Measurements from ENCODE around the gene ZNF576.

Gene ZNF576

GRCh38 chr19:43628646-43629326, 32.4 kb downstream of the ZNF576 start:
- no peak for TF ChIP-seq CTCF (IDR thresholded peaks at IDR 0.05)
- H3K9me3 ChIP-seq (ENCODE audit: control insufficient read depth, low read length): no peaks in the 10 kb centered on the region
- H2AFZ ChIP-seq: no peak overlapping the region
- peaks cover 6% of the 10 kb centered on the region for H3K4me1 ChIP-seq
- H3K4me2 ChIP-seq (ENCODE audit: low read length): no peak overlapping the region
- no peak overlapping the region for H3K27ac ChIP-seq
- no peak overlapping the region for H3K4me3 ChIP-seq (ENCODE audit: low read depth, low read length)
- H3K79me2 ChIP-seq: peaks cover 25% of the 10 kb centered on the region
- no peaks in the 10 kb centered on the region for H3K36me3 ChIP-seq (ENCODE audit: control insufficient read depth, insufficient read depth, low read length)
- H3K27me3 ChIP-seq (ENCODE audit: control insufficient read depth, insufficient read depth, low read length): no peaks in the 10 kb centered on the region
- no peak overlapping the region for H3K9ac ChIP-seq

- TF ChIP-seq CTCF (IDR thresholded peaks at IDR 0.05): no peak
- H3K79me2 ChIP-seq: peaks cover 30% of the 10 kb centered on the region
- H3K9ac ChIP-seq: no peak overlapping the region
- peaks cover 13% of the 10 kb centered on the region for H3K4me1 ChIP-seq
- no peak overlapping the region for H3K4me3 ChIP-seq (ENCODE audit: low read depth, low read length)
- H3K27me3 ChIP-seq (ENCODE audit: control insufficient read depth, insufficient read depth, low read length): no peaks in the 10 kb centered on the region
- H3K9me3 ChIP-seq (ENCODE audit: control insufficient read depth, low read length): no peaks in the 10 kb centered on the region
- H3K27ac ChIP-seq: no peak overlapping the region
- H3K4me2 ChIP-seq (ENCODE audit: low read length): no peak overlapping the region
- no peak overlapping the region for H2AFZ ChIP-seq
- no peaks in the 10 kb centered on the region for H3K36me3 ChIP-seq (ENCODE audit: control insufficient read depth, insufficient read depth, low read length)
Measured at GRCh38 chr19:43631491-43631890, 35.1 kb downstream of the ZNF576 start.

GRCh38 chr19:43633520-43633919, 37.1 kb downstream of the ZNF576 start:
- H3K4me2 ChIP-seq (ENCODE audit: low read length): no peak overlapping the region
- H3K27ac ChIP-seq: peak overlapping the region; percentile 32

GRCh38 chr19:43634068-43634467, 37.7 kb downstream of the ZNF576 start:
- H3K9me3 ChIP-seq (ENCODE audit: control insufficient read depth, low read length): no peaks in the 10 kb centered on the region
- no peak for TF ChIP-seq CTCF (IDR thresholded peaks at IDR 0.05)
- H2AFZ ChIP-seq: no peak overlapping the region
- peaks cover 24% of the 10 kb centered on the region for H3K79me2 ChIP-seq
- H3K36me3 ChIP-seq (ENCODE audit: control insufficient read depth, insufficient read depth, low read length): no peaks in the 10 kb centered on the region
- peak overlapping the region; percentile 62 for H3K4me3 ChIP-seq (ENCODE audit: low read depth, low read length)
- H3K27me3 ChIP-seq (ENCODE audit: control insufficient read depth, insufficient read depth, low read length): no peaks in the 10 kb centered on the region
- peak overlapping the region; percentile 94 for H3K27ac ChIP-seq
- no peak overlapping the region for H3K9ac ChIP-seq
- H3K4me2 ChIP-seq (ENCODE audit: low read length): peak overlapping the region; percentile 24
- peaks cover 13% of the 10 kb centered on the region for H3K4me1 ChIP-seq

More at GRCh38 chr19:43633520-43633919, 37.1 kb downstream of the ZNF576 start:
- Histone ChIP-seq H3K4me3 (ENCODE audit: low read depth, low read length) (no peak overlapping the region), H3K9me3 (ENCODE audit: control insufficient read depth, low read length) (no peaks in the 10 kb centered on the region), H2AFZ (no peak overlapping the region), H3K27me3 (ENCODE audit: control insufficient read depth, insufficient read depth, low read length) (no peaks in the 10 kb centered on the region), H3K4me1 (peaks cover 13% of the 10 kb centered on the region), H3K79me2 (peaks cover 26% of the 10 kb centered on the region), H3K36me3 (ENCODE audit: control insufficient read depth, insufficient read depth, low read length) (no peaks in the 10 kb centered on the region), H3K9ac (no peak overlapping the region)
- TF ChIP-seq CTCF (IDR thresholded peaks at IDR 0.05): no peak

- Histone ChIP-seq H3K9ac (peak overlapping the region; percentile 88), H3K4me3 (ENCODE audit: low read depth, low read length) (peak overlapping the region; percentile 62), H3K4me1 (peaks cover 13% of the 10 kb centered on the region)
Measured at GRCh38 chr19:43634506-43634871, 38.1 kb downstream of the ZNF576 start.

More at GRCh38 chr19:43634506-43634871, 38.1 kb downstream of the ZNF576 start:
- H3K27ac ChIP-seq: peak overlapping the region; percentile 94
- H3K4me2 ChIP-seq (ENCODE audit: low read length): peak overlapping the region; percentile 87
- peaks cover 23% of the 10 kb centered on the region for H3K79me2 ChIP-seq
- no peaks in the 10 kb centered on the region for H3K27me3 ChIP-seq (ENCODE audit: control insufficient read depth, insufficient read depth, low read length)
- no peaks in the 10 kb centered on the region for H3K9me3 ChIP-seq (ENCODE audit: control insufficient read depth, low read length)
- peak overlapping the region; percentile 95 for H2AFZ ChIP-seq
- H3K36me3 ChIP-seq (ENCODE audit: control insufficient read depth, insufficient read depth, low read length): no peaks in the 10 kb centered on the region
- TF ChIP-seq CTCF (IDR thresholded peaks at IDR 0.05): no peak
